ENCODE measurements around the gene REC8. TPM values are rescaled to one million over a fixed set of nuclear protein-coding genes. Genes with fewer than 3 reads are reported as not detected.

REC8 gene
- total RNA-seq, 1 donor from 2014 or later: 34.6 TPM

DNA sequence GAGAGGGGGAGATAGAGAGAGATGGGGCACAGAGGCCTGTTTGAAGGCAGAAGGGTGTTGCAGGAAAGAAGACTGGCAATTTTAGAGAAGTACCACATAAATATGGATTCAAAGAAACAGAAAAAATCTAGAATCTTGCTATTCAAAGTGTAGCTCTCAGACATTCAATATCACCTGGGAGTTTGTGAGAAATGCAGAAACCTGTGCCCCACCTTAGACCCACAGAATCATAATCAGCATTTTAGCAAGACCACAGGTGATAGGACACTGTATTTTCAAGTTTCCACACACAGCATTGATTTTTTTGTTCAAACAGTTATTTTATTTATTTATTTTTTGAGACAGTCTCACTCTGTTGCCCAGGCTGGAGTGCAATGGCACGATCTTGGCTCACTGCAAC is 57.0 kb downstream of the REC8 start:
- Mint-ChIP-seq H3K9me3 (no peaks in the 10 kb centered on the region), H3K4me3 (no peak overlapping the region), H3K27me3 (ENCODE audit: insufficient read depth, low read depth) (no peaks in the 10 kb centered on the region), H3K36me3 (peaks cover 6% of the 10 kb centered on the region), H3K4me1 (peaks cover 17% of the 10 kb centered on the region), H3K27ac (no peak overlapping the region)
- peaks cover 90% of the 10 kb centered on the region for H3K79me2 ChIP-seq (ENCODE audit: low read depth)
- H2AFZ ChIP-seq (replicated peaks): no peak overlapping the region
- no peaks in the 10 kb centered on the region for H3K36me3 ChIP-seq
- H3K4me3 ChIP-seq: no peak overlapping the region
- H3K27me3 ChIP-seq: no peaks in the 10 kb centered on the region
- DNase-seq (ENCODE audit: low spot score): no peak
- no peak overlapping the region for H3K9ac ChIP-seq
- H4K20me1 ChIP-seq (ENCODE audit: low read depth): peaks cover 26% of the 10 kb centered on the region
- peaks cover 18% of the 10 kb centered on the region for H3F3A ChIP-seq (ENCODE audit: low read depth)
- no peaks in the 10 kb centered on the region for H3K9me3 ChIP-seq (ENCODE audit: low read depth)
- peaks cover 15% of the 10 kb centered on the region for H3K4me1 ChIP-seq
- TF ChIP-seq EZH2 (IDR thresholded peaks at IDR 0.05) (no peak), EZH2phosphoT487 (IDR thresholded peaks at IDR 0.05) (no peak)
- TF ChIP-seq, protein P1, sequence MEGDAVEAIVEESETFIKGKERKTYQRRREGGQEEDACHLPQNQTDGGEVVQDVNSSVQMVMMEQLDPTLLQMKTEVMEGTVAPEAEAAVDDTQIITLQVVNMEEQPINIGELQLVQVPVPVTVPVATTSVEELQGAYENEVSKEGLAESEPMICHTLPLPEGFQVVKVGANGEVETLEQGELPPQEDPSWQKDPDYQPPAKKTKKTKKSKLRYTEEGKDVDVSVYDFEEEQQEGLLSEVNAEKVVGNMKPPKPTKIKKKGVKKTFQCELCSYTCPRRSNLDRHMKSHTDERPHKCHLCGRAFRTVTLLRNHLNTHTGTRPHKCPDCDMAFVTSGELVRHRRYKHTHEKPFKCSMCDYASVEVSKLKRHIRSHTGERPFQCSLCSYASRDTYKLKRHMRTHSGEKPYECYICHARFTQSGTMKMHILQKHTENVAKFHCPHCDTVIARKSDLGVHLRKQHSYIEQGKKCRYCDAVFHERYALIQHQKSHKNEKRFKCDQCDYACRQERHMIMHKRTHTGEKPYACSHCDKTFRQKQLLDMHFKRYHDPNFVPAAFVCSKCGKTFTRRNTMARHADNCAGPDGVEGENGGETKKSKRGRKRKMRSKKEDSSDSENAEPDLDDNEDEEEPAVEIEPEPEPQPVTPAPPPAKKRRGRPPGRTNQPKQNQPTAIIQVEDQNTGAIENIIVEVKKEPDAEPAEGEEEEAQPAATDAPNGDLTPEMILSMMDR (IDR thresholded peaks at IDR 0.05): no peak
- no peak overlapping the region for H3K27ac ChIP-seq
- no peak overlapping the region for H3K4me2 ChIP-seq

Small RNA genes lying within 50 kb of the gene (microRNA-seq; reads per million reads assigned to microRNA genes)
- gene MIR7703: not detected

Small RNA genes lying within 50 kb of the gene (small RNA-seq; reads per million reads assigned to genes)
- not detected for gene AL136295.4
- gene CHMP4A: not detected
- not detected for gene IPO4
- not detected for gene IRF9
- not detected for gene MDP1
- not detected for gene RNA5SP383

Other genes starting within 250 kb of the REC8 start
- gene DHRS4, start 218.3 kb upstream of the REC8 start, total RNA-seq (ENCODE audit: low replicate concordance): 18.6 and 20.4 TPM in 2 replicates
- gene DHRS4L2, start 183.2 kb upstream of the REC8 start, total RNA-seq (ENCODE audit: low replicate concordance): 3.6 and 7.4 TPM in 2 replicates
- gene CARMIL3, start 120.1 kb upstream of the REC8 start, total RNA-seq (ENCODE audit: low replicate concordance): 0.77 and 1.4 TPM in 2 replicates
- gene CPNE6, start 100.5 kb upstream of the REC8 start, total RNA-seq (ENCODE audit: low replicate concordance): not detected in 2 replicates
- 11.1 and 26.6 TPM in 2 replicates for gene PCK2, start 77.8 kb upstream of the REC8 start, total RNA-seq (ENCODE audit: low replicate concordance)
- gene DCAF11, start 57.3 kb upstream of the REC8 start, total RNA-seq (ENCODE audit: low replicate concordance): 66.5 and 83.8 TPM in 2 replicates
- 0.54 and 1.9 TPM in 2 replicates for gene NRL, start 57.1 kb upstream of the REC8 start, total RNA-seq (ENCODE audit: low replicate concordance)
- gene FITM1, start 41.4 kb upstream of the REC8 start, total RNA-seq (ENCODE audit: low replicate concordance): 0.77 and 1.2 TPM in 2 replicates
- gene PSME1, start 35.9 kb upstream of the REC8 start, total RNA-seq (ENCODE audit: low replicate concordance): 32.7 and 37.5 TPM in 2 replicates
- 14.0 and 23.8 TPM in 2 replicates for gene EMC9, start 30.5 kb upstream of the REC8 start, total RNA-seq (ENCODE audit: low replicate concordance)
- 43.5 and 53.5 TPM in 2 replicates for gene PSME2, start 25.5 kb upstream of the REC8 start, total RNA-seq (ENCODE audit: low replicate concordance)
- gene RNF31, start 24.6 kb upstream of the REC8 start, total RNA-seq (ENCODE audit: low replicate concordance): 28.8 and 38.3 TPM in 2 replicates
- 6.9 and 9.7 TPM in 2 replicates for gene IRF9, start 10.8 kb upstream of the REC8 start, total RNA-seq (ENCODE audit: low replicate concordance)
- gene IPO4, start 16.7 kb downstream of the REC8 start, total RNA-seq (ENCODE audit: low replicate concordance): 15.9 and 35.5 TPM in 2 replicates
- gene TM9SF1, start 23.4 kb downstream of the REC8 start, total RNA-seq (ENCODE audit: low replicate concordance): 30.5 and 37.6 TPM in 2 replicates
- not detected in 2 replicates for gene TSSK4, start 33.6 kb downstream of the REC8 start, total RNA-seq (ENCODE audit: low replicate concordance)
- 35.3 and 37.1 TPM in 2 replicates for gene CHMP4A, start 41.4 kb downstream of the REC8 start, total RNA-seq (ENCODE audit: low replicate concordance)
- 18.3 and 20.1 TPM in 2 replicates for gene MDP1, start 44.0 kb downstream of the REC8 start, total RNA-seq (ENCODE audit: low replicate concordance)
- 170 and 220 TPM in 2 replicates for gene NEDD8, start 60.3 kb downstream of the REC8 start, total RNA-seq (ENCODE audit: low replicate concordance)
- gene GMPR2, start 60.8 kb downstream of the REC8 start, total RNA-seq (ENCODE audit: low replicate concordance): 98.4 and 101 TPM in 2 replicates
- 32.6 and 42.5 TPM in 2 replicates for gene TINF2, start 70.5 kb downstream of the REC8 start, total RNA-seq (ENCODE audit: low replicate concordance)
- gene TGM1, start 91.1 kb downstream of the REC8 start, total RNA-seq (ENCODE audit: low replicate concordance): 2.6 and 4.9 TPM in 2 replicates
- gene RABGGTA, start 99.5 kb downstream of the REC8 start, total RNA-seq (ENCODE audit: low replicate concordance): 7.1 and 22.9 TPM in 2 replicates
- 19.7 and 27.4 TPM in 2 replicates for gene DHRS1, start 127.7 kb downstream of the REC8 start, total RNA-seq (ENCODE audit: low replicate concordance)
- 14.8 and 24.7 TPM in 2 replicates for gene NOP9, start 127.8 kb downstream of the REC8 start, total RNA-seq (ENCODE audit: low replicate concordance)
- gene CIDEB, start 135.9 kb downstream of the REC8 start, total RNA-seq (ENCODE audit: low replicate concordance): 0.12 TPM in 1 of 2 replicates, not detected in the other
- 1.8 and 9.0 TPM in 2 replicates for gene LTB4R2, start 138.1 kb downstream of the REC8 start, total RNA-seq (ENCODE audit: low replicate concordance)
- gene LTB4R, start 139.4 kb downstream of the REC8 start, total RNA-seq (ENCODE audit: low replicate concordance): 1.9 and 4.6 TPM in 2 replicates
- not detected in 2 replicates for gene ADCY4, start 163.0 kb downstream of the REC8 start, total RNA-seq (ENCODE audit: low replicate concordance)
- not detected in 2 replicates for gene RIPK3, start 167.9 kb downstream of the REC8 start, total RNA-seq (ENCODE audit: low replicate concordance)
- 38.2 and 95.3 TPM in 2 replicates for gene NFATC4, start 196.1 kb downstream of the REC8 start, total RNA-seq (ENCODE audit: low replicate concordance)
- 15.5 and 34.3 TPM in 2 replicates for gene NYNRIN, start 226.9 kb downstream of the REC8 start, total RNA-seq (ENCODE audit: low replicate concordance)

All from neural progenitor cell (in vitro differentiated cells).